ENCODE measurements around the gene VIL1. TPM values are rescaled to one million over a fixed set of nuclear protein-coding genes. Genes with fewer than 3 reads are reported as not detected.

Gene VIL1
- total RNA-seq, 1 experiment from 2014 or later = not detected

DNA sequence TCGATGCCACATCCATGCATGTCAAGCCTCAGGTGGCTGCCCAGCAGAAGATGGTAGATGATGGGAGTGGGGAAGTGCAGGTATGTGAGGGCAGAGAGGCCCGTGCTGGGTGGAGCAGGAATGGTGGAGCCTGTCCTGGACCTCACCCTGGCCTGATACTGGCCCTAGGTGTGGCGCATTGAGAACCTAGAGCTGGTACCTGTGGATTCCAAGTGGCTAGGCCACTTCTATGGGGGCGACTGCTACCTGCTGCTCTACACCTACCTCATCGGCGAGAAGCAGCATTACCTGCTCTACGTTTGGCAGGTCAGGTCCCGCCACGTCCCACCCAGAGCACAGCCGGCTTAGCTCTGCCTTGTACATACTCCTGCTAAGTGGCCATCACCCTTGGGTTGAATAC, 13.0 kb downstream of the VIL1 start:
- no peaks in the 10 kb centered on the region for H3K4me1 ChIP-seq (ENCODE audit: insufficient read depth, low read length, poor library complexity, severe bottlenecking)
- no peaks in the 10 kb centered on the region for H3K9me3 ChIP-seq (ENCODE audit: low read depth, low read length, poor library complexity, severe bottlenecking)
- CTCF ChIA-PET = no interaction called here
- no peaks in the 10 kb centered on the region for H3K27me3 ChIP-seq (replicated peaks; ENCODE audit: insufficient read depth, low read depth, low read length, poor library complexity)
- no peak overlapping the region for H3K4me3 ChIP-seq (ENCODE audit: low read depth, low read length, poor library complexity, severe bottlenecking)
- intact Hi-C loops (cut with micrococcal nuclease; ENCODE audit: unreplicated experiment) = no loop called here
- no peak for DNase-seq (ENCODE audit: low spot score)
- H3K27ac ChIP-seq (ENCODE audit: low read depth, low read length, poor library complexity, severe bottlenecking) = no peak overlapping the region
- POLR2A ChIA-PET (ENCODE audit: low non-redundant PET) = no interaction called here
- TF ChIP-seq, protein P1, sequence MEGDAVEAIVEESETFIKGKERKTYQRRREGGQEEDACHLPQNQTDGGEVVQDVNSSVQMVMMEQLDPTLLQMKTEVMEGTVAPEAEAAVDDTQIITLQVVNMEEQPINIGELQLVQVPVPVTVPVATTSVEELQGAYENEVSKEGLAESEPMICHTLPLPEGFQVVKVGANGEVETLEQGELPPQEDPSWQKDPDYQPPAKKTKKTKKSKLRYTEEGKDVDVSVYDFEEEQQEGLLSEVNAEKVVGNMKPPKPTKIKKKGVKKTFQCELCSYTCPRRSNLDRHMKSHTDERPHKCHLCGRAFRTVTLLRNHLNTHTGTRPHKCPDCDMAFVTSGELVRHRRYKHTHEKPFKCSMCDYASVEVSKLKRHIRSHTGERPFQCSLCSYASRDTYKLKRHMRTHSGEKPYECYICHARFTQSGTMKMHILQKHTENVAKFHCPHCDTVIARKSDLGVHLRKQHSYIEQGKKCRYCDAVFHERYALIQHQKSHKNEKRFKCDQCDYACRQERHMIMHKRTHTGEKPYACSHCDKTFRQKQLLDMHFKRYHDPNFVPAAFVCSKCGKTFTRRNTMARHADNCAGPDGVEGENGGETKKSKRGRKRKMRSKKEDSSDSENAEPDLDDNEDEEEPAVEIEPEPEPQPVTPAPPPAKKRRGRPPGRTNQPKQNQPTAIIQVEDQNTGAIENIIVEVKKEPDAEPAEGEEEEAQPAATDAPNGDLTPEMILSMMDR (conservative IDR thresholded peaks at IDR 0.05; ENCODE audit: low read depth, low read length) = no peak
- TF ChIP-seq EZH2 (IDR thresholded peaks at IDR 0.05; ENCODE audit: borderline replicate concordance, low read depth, low read length, poor library complexity, severe bottlenecking) = no peak
- no peaks in the 10 kb centered on the region for H3K36me3 ChIP-seq (ENCODE audit: insufficient read depth, low read length, poor library complexity, severe bottlenecking)
- BruUV-seq (replicated peaks) = no TSS peak

DNA sequence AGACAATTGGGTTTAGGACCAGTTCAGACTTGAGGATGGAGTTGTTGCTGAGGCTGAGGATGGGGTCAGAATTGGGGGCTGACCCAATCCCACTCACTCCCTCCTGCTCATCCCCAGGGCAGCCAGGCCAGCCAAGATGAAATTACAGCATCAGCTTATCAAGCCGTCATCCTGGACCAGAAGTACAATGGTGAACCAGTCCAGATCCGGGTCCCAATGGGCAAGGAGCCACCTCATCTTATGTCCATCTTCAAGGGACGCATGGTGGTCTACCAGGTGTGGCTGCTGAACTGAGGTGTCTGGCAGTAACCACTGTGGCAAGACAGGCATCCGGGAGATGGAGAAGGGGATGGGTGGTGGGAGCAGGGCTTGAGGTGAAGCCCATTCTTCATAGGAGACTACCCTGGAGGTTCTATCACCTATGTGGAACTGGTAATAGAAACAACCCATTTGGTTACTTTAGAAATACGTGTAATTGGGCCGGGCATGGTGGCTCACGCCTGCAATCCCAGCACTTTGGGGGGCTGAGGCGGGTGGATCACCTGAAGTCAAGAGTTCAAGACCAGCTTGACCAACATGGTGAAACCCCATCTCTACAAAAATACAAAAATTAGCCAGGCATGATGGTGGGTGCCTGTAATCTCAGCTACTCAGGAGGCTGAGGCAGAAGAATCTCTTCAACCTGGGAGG, 13.9 kb downstream of the VIL1 start:
- no TSS peak for BruUV-seq (replicated peaks)
- Histone ChIP-seq H3K27me3 (replicated peaks; ENCODE audit: insufficient read depth, low read depth, low read length, poor library complexity) (no peaks in the 10 kb centered on the region), H3K36me3 (ENCODE audit: insufficient read depth, low read length, poor library complexity, severe bottlenecking) (no peaks in the 10 kb centered on the region), H3K27ac (ENCODE audit: low read depth, low read length, poor library complexity, severe bottlenecking) (no peak overlapping the region), H3K9me3 (ENCODE audit: low read depth, low read length, poor library complexity, severe bottlenecking) (no peaks in the 10 kb centered on the region), H3K4me1 (ENCODE audit: insufficient read depth, low read length, poor library complexity, severe bottlenecking) (no peaks in the 10 kb centered on the region), H3K4me3 (ENCODE audit: low read depth, low read length, poor library complexity, severe bottlenecking) (no peak overlapping the region)
- TF ChIP-seq, protein P1 (conservative IDR thresholded peaks at IDR 0.05; ENCODE audit: low read depth, low read length) = no peak
- TF ChIP-seq EZH2 (IDR thresholded peaks at IDR 0.05; ENCODE audit: borderline replicate concordance, low read depth, low read length, poor library complexity, severe bottlenecking) = no peak
- no peak for DNase-seq (ENCODE audit: low spot score)
- intact Hi-C loops (cut with micrococcal nuclease; ENCODE audit: unreplicated experiment) = no loop called here
- ChIA-PET CTCF (no interaction called here), POLR2A (ENCODE audit: low non-redundant PET) (no interaction called here)

DNA sequence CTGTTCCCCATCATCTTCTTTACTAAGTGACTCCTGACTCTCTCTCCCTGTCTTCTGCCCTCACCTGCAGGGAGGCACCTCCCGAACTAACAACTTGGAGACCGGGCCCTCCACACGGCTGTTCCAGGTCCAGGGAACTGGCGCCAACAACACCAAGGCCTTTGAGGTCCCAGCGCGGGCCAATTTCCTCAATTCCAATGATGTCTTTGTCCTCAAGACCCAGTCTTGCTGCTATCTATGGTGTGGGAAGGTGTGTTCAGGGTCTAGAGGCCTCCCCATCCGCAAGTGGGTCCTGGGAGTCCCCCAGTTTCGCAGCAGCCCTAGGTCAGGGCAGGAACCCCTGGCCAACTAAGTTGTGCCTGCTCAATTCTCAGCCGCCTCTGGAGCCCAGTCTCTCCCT, 15.5 kb downstream of the VIL1 start:
- CTCF ChIA-PET = no interaction called here

More for the DNA sequence above, 15.5 kb downstream of the VIL1 start:
- Histone ChIP-seq H3K4me3 (ENCODE audit: low read depth, low read length, poor library complexity, severe bottlenecking) (no peak overlapping the region), H3K27me3 (replicated peaks; ENCODE audit: insufficient read depth, low read depth, low read length, poor library complexity) (no peaks in the 10 kb centered on the region), H3K9me3 (ENCODE audit: low read depth, low read length, poor library complexity, severe bottlenecking) (no peaks in the 10 kb centered on the region), H3K4me1 (ENCODE audit: insufficient read depth, low read length, poor library complexity, severe bottlenecking) (no peaks in the 10 kb centered on the region), H3K36me3 (ENCODE audit: insufficient read depth, low read length, poor library complexity, severe bottlenecking) (no peaks in the 10 kb centered on the region), H3K27ac (ENCODE audit: low read depth, low read length, poor library complexity, severe bottlenecking) (no peak overlapping the region)
- intact Hi-C loops (cut with micrococcal nuclease; ENCODE audit: unreplicated experiment) = no loop called here
- no peak for DNase-seq (ENCODE audit: low spot score)
- TF ChIP-seq, protein P1 (conservative IDR thresholded peaks at IDR 0.05; ENCODE audit: low read depth, low read length) = no peak
- no peak for TF ChIP-seq EZH2 (IDR thresholded peaks at IDR 0.05; ENCODE audit: borderline replicate concordance, low read depth, low read length, poor library complexity, severe bottlenecking)
- no TSS peak for BruUV-seq (replicated peaks)
- POLR2A ChIA-PET (ENCODE audit: low non-redundant PET) = no interaction called here
